Brain microvascular endothelial cell (primary cell): Measurements from ENCODE around the gene SPATA3.

Experiments used
- DNase-seq: peaks from one replicate; pipeline ENCODE4 v3.0.0-alpha.2; 2020
- H3K27ac ChIP-seq: fragments of 250-450 bp; sonication (Bioruptor Pico); 2 replicates; pipeline ENCODE4 v1.5.1; 2020; ENCODE audit warnings: mild to moderate bottlenecking, moderate library complexity
- H3K27me3 ChIP-seq: fragments of 250-450 bp; sonication (Bioruptor Pico); replicated peaks from 2 replicates; pipeline ENCODE4 v1.5.1; 2020; ENCODE audit warnings: mild to moderate bottlenecking
- H3K36me3 ChIP-seq: fragments of 250-450 bp; sonication (Bioruptor Pico); replicated peaks from 2 replicates; pipeline ENCODE4 v1.5.1; 2020; ENCODE audit warnings: mild to moderate bottlenecking
- H3K4me3 ChIP-seq: 2 replicates; pipeline ENCODE4 v1.5.1; 2011; ENCODE audit warnings: low read depth, mild to moderate bottlenecking, control low read depth, low read length, moderate library complexity
- in situ Hi-C: cut with HindIII; loops from 2 replicates; pipeline ENCODE4 v1.10.0; 2017; ENCODE audit warnings: low sequenced_read_pairs, low pct_ligation_motif_present
- TF ChIP-seq, protein P1 (sequence below): IDR thresholded peaks from 2 replicates; pipeline ENCODE4 v1.5.1; 2011; ENCODE audit warnings: low read depth, mild to moderate bottlenecking, moderate library complexity, low read length, control low read depth, inconsistent platforms; ENCODE audit errors: missing control alignments

SPATA3 gene

DNA sequence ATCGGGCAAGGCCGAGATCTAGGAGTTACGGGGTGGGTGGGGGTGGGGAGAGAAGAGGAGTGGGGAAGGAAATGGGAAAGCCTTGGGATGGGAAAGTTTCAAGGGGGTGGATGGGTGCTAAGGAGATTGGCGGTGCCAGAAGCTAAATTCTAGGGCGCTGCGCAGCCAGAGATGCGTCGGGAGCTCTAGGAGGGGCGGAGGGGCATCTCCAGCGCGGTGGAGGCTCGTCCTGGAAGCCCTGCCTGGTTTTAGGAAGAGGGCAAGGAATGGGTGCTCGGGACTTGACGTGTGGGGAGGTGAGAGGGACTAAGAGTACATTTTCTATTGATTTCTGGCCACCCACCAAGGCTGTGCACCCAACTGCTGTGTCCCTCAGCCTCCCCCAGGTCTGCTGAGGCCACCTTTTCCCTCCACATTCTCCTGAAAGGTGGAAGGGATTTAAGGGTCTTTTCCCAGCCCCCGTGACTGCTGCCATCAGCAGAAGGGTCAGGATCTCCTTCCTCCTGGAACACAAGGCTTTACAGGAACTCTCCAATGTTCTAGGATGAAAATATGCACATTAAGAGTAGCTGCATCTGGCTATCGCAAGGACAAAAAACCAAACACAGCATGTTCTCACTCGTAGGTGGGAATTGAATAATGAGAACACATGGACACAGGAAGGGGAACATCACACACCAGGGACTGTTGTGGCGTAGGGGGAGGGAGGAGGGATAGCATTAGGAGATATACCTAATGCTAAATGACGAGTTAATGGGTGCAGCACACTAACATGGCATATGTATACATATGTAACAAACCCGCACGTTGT lies 42.8 kb downstream of the SPATA3 start:
- H3K4me3 ChIP-seq = no peak overlapping the region
- H3K27me3 ChIP-seq = peaks cover 44% of the 10 kb centered on the region

DNA sequence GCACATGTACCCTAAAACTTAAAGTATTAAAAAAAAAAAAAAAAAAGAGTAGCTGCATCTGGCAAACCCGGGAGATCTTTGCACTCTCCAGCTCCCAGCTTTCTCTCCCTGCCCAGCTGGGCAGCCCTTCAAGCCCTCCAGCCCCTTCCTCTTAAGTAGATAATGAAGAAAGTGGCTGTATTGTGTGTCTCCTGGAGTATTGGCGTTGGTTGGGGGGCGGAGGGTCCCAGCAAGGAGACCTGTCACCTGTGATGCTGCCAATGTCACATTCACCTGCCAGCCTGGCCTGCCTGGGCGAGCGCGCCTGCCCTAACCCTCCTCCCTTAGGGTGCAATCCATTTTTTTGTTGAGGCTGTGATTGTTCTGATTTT lies 43.4 kb downstream of the SPATA3 start:
- Histone ChIP-seq H3K27me3 (peaks cover 43% of the 10 kb centered on the region), H3K27ac (no peak overlapping the region), H3K4me3 (no peak overlapping the region), H3K36me3 (no peaks in the 10 kb centered on the region)
- TF ChIP-seq, protein P1, sequence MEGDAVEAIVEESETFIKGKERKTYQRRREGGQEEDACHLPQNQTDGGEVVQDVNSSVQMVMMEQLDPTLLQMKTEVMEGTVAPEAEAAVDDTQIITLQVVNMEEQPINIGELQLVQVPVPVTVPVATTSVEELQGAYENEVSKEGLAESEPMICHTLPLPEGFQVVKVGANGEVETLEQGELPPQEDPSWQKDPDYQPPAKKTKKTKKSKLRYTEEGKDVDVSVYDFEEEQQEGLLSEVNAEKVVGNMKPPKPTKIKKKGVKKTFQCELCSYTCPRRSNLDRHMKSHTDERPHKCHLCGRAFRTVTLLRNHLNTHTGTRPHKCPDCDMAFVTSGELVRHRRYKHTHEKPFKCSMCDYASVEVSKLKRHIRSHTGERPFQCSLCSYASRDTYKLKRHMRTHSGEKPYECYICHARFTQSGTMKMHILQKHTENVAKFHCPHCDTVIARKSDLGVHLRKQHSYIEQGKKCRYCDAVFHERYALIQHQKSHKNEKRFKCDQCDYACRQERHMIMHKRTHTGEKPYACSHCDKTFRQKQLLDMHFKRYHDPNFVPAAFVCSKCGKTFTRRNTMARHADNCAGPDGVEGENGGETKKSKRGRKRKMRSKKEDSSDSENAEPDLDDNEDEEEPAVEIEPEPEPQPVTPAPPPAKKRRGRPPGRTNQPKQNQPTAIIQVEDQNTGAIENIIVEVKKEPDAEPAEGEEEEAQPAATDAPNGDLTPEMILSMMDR = no peak
- no peak for DNase-seq
- in situ Hi-C loops = no loop called here

More for the DNA sequence above, 42.8 kb downstream of the SPATA3 start:
- TF ChIP-seq, protein P1 = no peak
- in situ Hi-C loops = no loop called here
- no peaks in the 10 kb centered on the region for H3K36me3 ChIP-seq
- no peak for DNase-seq
- no peak overlapping the region for H3K27ac ChIP-seq

DNA sequence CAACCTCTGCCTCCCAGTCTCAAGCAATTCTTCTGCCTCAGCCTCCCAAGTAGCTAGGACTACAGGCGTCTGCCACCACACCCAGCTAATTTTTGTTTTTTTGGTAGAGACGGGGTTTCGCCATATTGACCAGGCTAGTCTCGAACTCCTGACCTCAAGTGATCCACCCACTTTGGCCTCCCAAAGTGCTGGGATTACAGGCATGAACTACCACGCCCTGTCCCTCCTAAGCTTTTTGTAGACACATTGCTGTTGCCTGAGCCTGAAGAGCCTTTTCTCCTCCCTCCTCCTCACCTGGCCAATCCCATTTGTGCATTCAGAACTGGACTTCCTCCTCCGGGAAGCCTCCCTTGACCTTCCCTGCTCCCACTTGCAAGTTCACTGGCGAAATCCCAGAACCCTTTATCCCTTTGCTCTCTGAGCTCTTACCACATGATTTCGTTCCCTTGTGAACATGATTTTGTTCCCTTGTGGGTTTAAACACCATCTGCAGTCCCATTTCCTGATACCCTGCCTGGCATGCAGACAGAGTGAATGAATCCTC lies 44.0 kb downstream of the SPATA3 start:
- H3K4me3 ChIP-seq = no peak overlapping the region
- TF ChIP-seq, protein P1 = no peak
- DNase-seq = no peak
- in situ Hi-C loops = no loop called here
- H3K36me3 ChIP-seq = no peaks in the 10 kb centered on the region
- peaks cover 40% of the 10 kb centered on the region for H3K27me3 ChIP-seq
- H3K27ac ChIP-seq = no peak overlapping the region

- no peaks in the 10 kb centered on the region for H3K36me3 ChIP-seq
- in situ Hi-C loops = no loop called here
- peaks cover 31% of the 10 kb centered on the region for H3K27me3 ChIP-seq
- DNase-seq = peak; percentile 11
- no peak overlapping the region for H3K27ac ChIP-seq
- TF ChIP-seq, protein P1 = no peak
- H3K4me3 ChIP-seq = no peak overlapping the region
These were observed 45.3 kb downstream of the SPATA3 start for GRCh38 chr2:231041061-231041689.

GRCh38 chr2:231043796-231044195 lies 47.9 kb downstream of the SPATA3 start:
- TF ChIP-seq, protein P1 = no peak
- Histone ChIP-seq H3K27ac (no peak overlapping the region), H3K4me3 (no peak overlapping the region), H3K36me3 (no peaks in the 10 kb centered on the region), H3K27me3 (peaks cover 18% of the 10 kb centered on the region)
- in situ Hi-C loops = no loop called here
- no peak for DNase-seq
